ENCODE results near the gene SNX9. TPM values are rescaled to one million over a fixed set of nuclear protein-coding genes. Genes with fewer than 3 reads are reported as not detected.

Gene SNX9
- polyA plus RNA-seq, 1 donor from 2014 or later: 7.0 TPM

- Histone ChIP-seq H3F3A (ENCODE audit: insufficient read depth, low read length, poor library complexity, severe bottlenecking) (no peaks in the 10 kb centered on the region), H3K27me3 (ENCODE audit: insufficient read depth, low read depth, low read length) (no peaks in the 10 kb centered on the region), H3K27ac (ENCODE audit: low read length) (no peak overlapping the region), H3K9ac (ENCODE audit: low read length) (no peak overlapping the region), H3K9me2 (ENCODE audit: insufficient read depth, low read length) (no peaks in the 10 kb centered on the region), H3K79me2 (replicated peaks; ENCODE audit: insufficient read depth, low read length) (peaks cover 37% of the 10 kb centered on the region), H2AFZ (ENCODE audit: low read depth, low read length) (no peak overlapping the region), H3K9me3 (ENCODE audit: low read length) (no peaks in the 10 kb centered on the region), H3K36me3 (ENCODE audit: insufficient read depth, low read length) (no peaks in the 10 kb centered on the region), H3K4me3 (ENCODE audit: low read length) (no peak overlapping the region), H3K4me2 (ENCODE audit: low read length) (no peak overlapping the region), H4K20me1 (ENCODE audit: insufficient read depth) (no peaks in the 10 kb centered on the region)
- TF ChIP-seq EZH2 (IDR thresholded peaks at IDR 0.05; ENCODE audit: borderline replicate concordance, insufficient read depth, low read length, poor library complexity, severe bottlenecking): no peak
- no peak for TF ChIP-seq SMC3 (conservative IDR thresholded peaks at IDR 0.05; ENCODE audit: poor library complexity)
- TF ChIP-seq CTCF (IDR thresholded peaks at IDR 0.05; ENCODE audit: poor library complexity, severe bottlenecking): no peak
- TF ChIP-seq POLR2AphosphoS5 (IDR thresholded peaks at IDR 0.05): no peak
- no peak for TF ChIP-seq EP300 (conservative IDR thresholded peaks at IDR 0.05; ENCODE audit: poor library complexity, severe bottlenecking)
Measured at GRCh38 chr6:157834549-157834948, 11.5 kb downstream of the SNX9 start.

GRCh38 chr6:157838718-157839430, 15.8 kb downstream of the SNX9 start:
- Histone ChIP-seq H3K4me2 (ENCODE audit: low read length) (no peak overlapping the region), H3K27me3 (ENCODE audit: insufficient read depth, low read depth, low read length) (no peaks in the 10 kb centered on the region), H2AFZ (ENCODE audit: low read depth, low read length) (no peak overlapping the region), H3K9me3 (ENCODE audit: low read length) (no peaks in the 10 kb centered on the region), H3K4me3 (ENCODE audit: low read length) (no peak overlapping the region), H3K9ac (ENCODE audit: low read length) (no peak overlapping the region), H3K9me2 (ENCODE audit: insufficient read depth, low read length) (no peaks in the 10 kb centered on the region), H3K79me2 (replicated peaks; ENCODE audit: insufficient read depth, low read length) (peaks cover 33% of the 10 kb centered on the region), H4K20me1 (ENCODE audit: insufficient read depth) (no peaks in the 10 kb centered on the region), H3F3A (ENCODE audit: insufficient read depth, low read length, poor library complexity, severe bottlenecking) (no peaks in the 10 kb centered on the region), H3K36me3 (ENCODE audit: insufficient read depth, low read length) (no peaks in the 10 kb centered on the region), H3K27ac (ENCODE audit: low read length) (no peak overlapping the region)
- TF ChIP-seq REST (IDR thresholded peaks at IDR 0.05; ENCODE audit: borderline replicate concordance) (no peak), MXI1 (conservative IDR thresholded peaks at IDR 0.05; ENCODE audit: poor library complexity, severe bottlenecking) (no peak), RAD21 (conservative IDR thresholded peaks at IDR 0.05) (no peak), EP300 (conservative IDR thresholded peaks at IDR 0.05; ENCODE audit: poor library complexity, severe bottlenecking) (no peak), POLR2AphosphoS5 (IDR thresholded peaks at IDR 0.05) (no peak), EZH2 (IDR thresholded peaks at IDR 0.05; ENCODE audit: borderline replicate concordance, insufficient read depth, low read length, poor library complexity, severe bottlenecking) (no peak), TAF1 (IDR thresholded peaks at IDR 0.05; ENCODE audit: low read depth) (no peak), CTCF (IDR thresholded peaks at IDR 0.05; ENCODE audit: poor library complexity, severe bottlenecking) (no peak), SMC3 (conservative IDR thresholded peaks at IDR 0.05; ENCODE audit: poor library complexity) (no peak)

All from neural cell (in vitro differentiated cells).